ENCODE results near the gene PRR19. TPM values are rescaled to one million over a fixed set of nuclear protein-coding genes. Genes with fewer than 3 reads are reported as not detected.

PRR19 gene
- total RNA-seq, 1 experiment from 2014 or later: 3.2 TPM

GRCh38 chr19:42279902-42280814, 21.8 kb upstream of the PRR19 start:
- no peaks in the 10 kb centered on the region; the same call in 1 of the 2 replicates for H3K27me3 Mint-ChIP-seq (ENCODE audit: low read depth)
- H3K9ac ChIP-seq (ENCODE audit: extremely low read depth, insufficient read length, low read length): no peak overlapping the region
- H3K4ac ChIP-seq (ENCODE audit: low read depth, low read length): no peak overlapping the region
- peak overlapping the region; percentile 7 for H3K4me2 ChIP-seq (ENCODE audit: insufficient read depth, insufficient read length, low read length)
- no peak overlapping the region for H3K56ac ChIP-seq (ENCODE audit: insufficient read length, low read depth, low read length)
- H3K4me1 ChIP-seq (ENCODE audit: insufficient read depth, low read length): peaks cover 8% of the 10 kb centered on the region; the same call in 1 of the 2 replicates
- no peak overlapping the region for H2AK5ac ChIP-seq (ENCODE audit: insufficient read length, low read length)
- peak overlapping the region; percentile 66 to 88 for H3K4me3 Mint-ChIP-seq
- no CpG with 5 or more reads among the region's 89 CpGs for WGBS (ENCODE audit: extremely low coverage, insufficient read length, low lambda C conversion rate)
- no peak overlapping the region for H3K23ac ChIP-seq (ENCODE audit: insufficient read length, low read depth, low read length)
- H3K14ac ChIP-seq (ENCODE audit: insufficient read depth, low read length): no peak overlapping the region
- H3K9me3 ChIP-seq (ENCODE audit: control insufficient read depth, low read depth, low read length): no peaks in the 10 kb centered on the region
- H3K23me2 ChIP-seq (ENCODE audit: insufficient read length, low read depth, low read length, poor library complexity, severe bottlenecking): peaks cover 18% of the 10 kb centered on the region
- no peak overlapping the region for H3K18ac ChIP-seq (ENCODE audit: insufficient read length, low read depth, low read length)
- no peak overlapping the region for H2AFZ ChIP-seq (ENCODE audit: low read length)
- no peak overlapping the region for H3K27ac ChIP-seq (ENCODE audit: insufficient read length, low read depth, low read length)
- H3K9me3 Mint-ChIP-seq: no peaks in the 10 kb centered on the region; a peak in 2 of 5 replicates
- no peak overlapping the region for H2BK15ac ChIP-seq (ENCODE audit: low read depth, low read length)
- no peaks in the 10 kb centered on the region for H3K79me1 ChIP-seq (ENCODE audit: insufficient read depth, low read depth, low read length, poor library complexity, severe bottlenecking)
- H4K91ac ChIP-seq (ENCODE audit: insufficient read length, low read depth, low read length): no peak overlapping the region
- H3K79me2 ChIP-seq (ENCODE audit: insufficient read depth, low read length): peaks cover 3% of the 10 kb centered on the region; the same call in 1 of the 2 replicates
- no peak overlapping the region for H4K5ac ChIP-seq (ENCODE audit: insufficient read length, low read depth, low read length)
- peak; percentile 86 for DNase-seq
- H2BK5ac ChIP-seq (ENCODE audit: insufficient read length, low read length): no peak overlapping the region
- no peak overlapping the region for H2BK20ac ChIP-seq (ENCODE audit: low read depth, low read length, poor library complexity, severe bottlenecking)
- H3K27me3 ChIP-seq (ENCODE audit: insufficient read depth, low read length): no peaks in the 10 kb centered on the region
- peaks cover 3% of the 10 kb centered on the region for H4K20me1 ChIP-seq (ENCODE audit: control insufficient read depth, insufficient read depth, insufficient read length)
- H2BK120ac ChIP-seq (ENCODE audit: low read depth, low read length, poor library complexity, severe bottlenecking): no peak overlapping the region
- H3K27ac Mint-ChIP-seq: peak overlapping the region in 1 of 3 experiments; percentile 59; a peak in 2 of 7 replicates
- no peak overlapping the region for H2BK12ac ChIP-seq (ENCODE audit: insufficient read length, low read depth, low read length)
- no peak overlapping the region for H4K8ac ChIP-seq (replicated peaks; ENCODE audit: insufficient read length, low read depth, low read length)
- peaks cover 32 to 37% of the 10 kb centered on the region in 2 experiments for H3K4me1 Mint-ChIP-seq
- peak; percentile 97 for TF ChIP-seq CTCF (conservative IDR thresholded peaks at IDR 0.05)
- no peak overlapping the region for H3T11ph ChIP-seq (ENCODE audit: low read length)
- H3K36me3 Mint-ChIP-seq (ENCODE audit: insufficient read depth in 1 of 3, low read depth in 3 of 3): peaks cover 0 to 3% (median 1%) of the 10 kb centered on the region in 3 experiments; a peak in 4 of 7 replicates
